Breast epithelium (tissue), 3 donors: ENCODE results near the gene DCUN1D1.

Experiments used
- POLR2A ChIP-seq: fragments of 450-650 bp; IDR thresholded peaks from one replicate; pipeline ENCODE4 v1.6.1; 2016; ENCODE audit warnings: antibody characterized with exemption, mild to moderate bottlenecking, moderate library complexity
- POLR2AphosphoS5 ChIP-seq, 3 donors: sonication (generic); formaldehyde crosslinking; IDR thresholded peaks; one replicate each; pipeline ENCODE4 v1.6.1; 2017; ENCODE audit warnings: antibody characterized with exemption in 3 of 3
- TF ChIP-seq, protein P1 (sequence below), 3 donors: fragments of 450-650 bp; IDR thresholded peaks; one replicate each; pipeline ENCODE4 v1.5.1; 2016 to 2017; ENCODE audit warnings: antibody characterized with exemption in 3 of 3, mild to moderate bottlenecking in 3 of 3, moderate library complexity in 3 of 3

DNA sequence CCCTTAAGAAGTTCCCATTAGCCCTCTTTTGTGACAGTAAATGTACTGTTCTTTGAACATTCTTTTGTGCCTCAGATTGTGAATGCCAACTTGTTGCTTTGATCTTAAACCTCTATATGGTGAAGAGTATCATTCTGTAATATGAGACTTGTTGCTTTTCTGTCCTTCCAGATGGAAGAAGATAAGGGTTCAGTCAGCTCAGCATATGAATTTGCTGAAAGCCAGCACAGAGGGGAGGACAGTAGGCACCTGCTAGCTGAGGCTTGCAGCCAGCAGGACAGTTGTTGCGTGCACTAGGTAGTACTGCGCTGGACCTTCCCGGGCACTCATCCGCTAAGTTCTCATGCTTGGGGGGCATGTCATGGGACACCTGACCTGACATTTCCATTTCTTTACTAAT lies 74.7 kb downstream of the DCUN1D1 start:
- TF ChIP-seq, protein P1, sequence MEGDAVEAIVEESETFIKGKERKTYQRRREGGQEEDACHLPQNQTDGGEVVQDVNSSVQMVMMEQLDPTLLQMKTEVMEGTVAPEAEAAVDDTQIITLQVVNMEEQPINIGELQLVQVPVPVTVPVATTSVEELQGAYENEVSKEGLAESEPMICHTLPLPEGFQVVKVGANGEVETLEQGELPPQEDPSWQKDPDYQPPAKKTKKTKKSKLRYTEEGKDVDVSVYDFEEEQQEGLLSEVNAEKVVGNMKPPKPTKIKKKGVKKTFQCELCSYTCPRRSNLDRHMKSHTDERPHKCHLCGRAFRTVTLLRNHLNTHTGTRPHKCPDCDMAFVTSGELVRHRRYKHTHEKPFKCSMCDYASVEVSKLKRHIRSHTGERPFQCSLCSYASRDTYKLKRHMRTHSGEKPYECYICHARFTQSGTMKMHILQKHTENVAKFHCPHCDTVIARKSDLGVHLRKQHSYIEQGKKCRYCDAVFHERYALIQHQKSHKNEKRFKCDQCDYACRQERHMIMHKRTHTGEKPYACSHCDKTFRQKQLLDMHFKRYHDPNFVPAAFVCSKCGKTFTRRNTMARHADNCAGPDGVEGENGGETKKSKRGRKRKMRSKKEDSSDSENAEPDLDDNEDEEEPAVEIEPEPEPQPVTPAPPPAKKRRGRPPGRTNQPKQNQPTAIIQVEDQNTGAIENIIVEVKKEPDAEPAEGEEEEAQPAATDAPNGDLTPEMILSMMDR (IDR thresholded peaks at IDR 0.05) = no peak
- TF ChIP-seq POLR2A (no peak), POLR2AphosphoS5 (IDR thresholded peaks at IDR 0.05) (no peak)
